HG03060 (cell line): Measurements from ENCODE around the gene PCBP2.
"Not testable (repeated sequence)": the region's sequence is repeated elsewhere in the genome, so short reads cannot be mapped to it uniquely, and the experiment has no call there.

ENCODE experiments used
- ATAC-seq: cut with Tn5 transposase; IDR thresholded peaks from one replicate; pipeline ENCODE4 v1.9.1; 2021; ENCODE audit warnings: low read depth, moderate number of reproducible peaks; ENCODE audit not compliant: unreplicated experiment

The PCBP2 gene

GRCh38 chr12:53467880-53468279 lies 16.0 kb downstream of the PCBP2 start:
- no peak for ATAC-seq

- ATAC-seq = no peak
Observed at GRCh38 chr12:53468282-53468681, 16.4 kb downstream of the PCBP2 start.

GRCh38 chr12:53472056-53472582 lies 20.2 kb downstream of the PCBP2 start:
- ATAC-seq = no peak

GRCh38 chr12:53474077-53474476 lies 22.2 kb downstream of the PCBP2 start:
- ATAC-seq = no peak

GRCh38 chr12:53474819-53475218 lies 22.9 kb downstream of the PCBP2 start:
- ATAC-seq = no peak

GRCh38 chr12:53476769-53477209 lies 24.9 kb downstream of the PCBP2 start:
- no peak for ATAC-seq

GRCh38 chr12:53478865-53479264 lies 27.0 kb downstream of the PCBP2 start:
- no peak for ATAC-seq

- ATAC-seq = no peak
Observed at GRCh38 chr12:53479331-53479730, 27.4 kb downstream of the PCBP2 start.

GRCh38 chr12:53480491-53481442 lies 28.9 kb downstream of the PCBP2 start:
- ATAC-seq = no peak

- ATAC-seq = not testable (repeated sequence)
Observed at GRCh38 chr12:53481458-53481857, 29.6 kb downstream of the PCBP2 start.

- no peak for ATAC-seq
Observed at GRCh38 chr12:53481939-53482586, 30.2 kb downstream of the PCBP2 start.

- no peak for ATAC-seq
Observed at GRCh38 chr12:53482626-53483168, 30.8 kb downstream of the PCBP2 start.

- no peak for ATAC-seq
Observed at GRCh38 chr12:53483225-53483978, 31.5 kb downstream of the PCBP2 start.

- no peak for ATAC-seq
Observed at GRCh38 chr12:53483979-53484377, 32.1 kb downstream of the PCBP2 start.

- no peak for ATAC-seq
Observed at GRCh38 chr12:53484686-53485575, 33.0 kb downstream of the PCBP2 start.

- no peak for ATAC-seq
Observed at GRCh38 chr12:53485955-53486735, 34.2 kb downstream of the PCBP2 start.

- no peak for ATAC-seq
Observed at GRCh38 chr12:53486736-53487487, 35.0 kb downstream of the PCBP2 start.
